KMS-11 (cell line): Measurements from ENCODE around the gene KRTAP5-3.
"Not testable (repeated sequence)": the region's sequence is repeated elsewhere in the genome, so short reads cannot be mapped to it uniquely, and the experiment has no call there.

ENCODE experiments used
- H2AFZ ChIP-seq: fragments of 200-600 bp; sonication (generic); 2 replicates; pipeline ENCODE4 v1.6.1; 2016; ENCODE audit warnings: antibody characterized with exemption, mixed run types, low read depth
- H3K27ac ChIP-seq: fragments of 200-600 bp; sonication (generic); 2 replicates; pipeline ENCODE4 v1.6.1; 2016; ENCODE audit warnings: mild to moderate bottlenecking, mixed run types
- H3K27me3 ChIP-seq: fragments of 200-600 bp; sonication (generic); 2 replicates; pipeline ENCODE4 v1.6.1; 2017; ENCODE audit warnings: mild to moderate bottlenecking, low read depth, mixed run types, moderate library complexity; ENCODE audit not compliant: insufficient read depth
- H3K36me3 ChIP-seq: fragments of 200-600 bp; sonication (generic); 2 replicates; pipeline ENCODE4 v1.6.1; 2017; ENCODE audit warnings: mild to moderate bottlenecking, mixed run types; ENCODE audit not compliant: insufficient read depth
- H3K4me1 ChIP-seq: fragments of 200-600 bp; sonication (generic); 2 replicates; pipeline ENCODE4 v1.6.1; 2016; ENCODE audit warnings: mild to moderate bottlenecking, low read depth, mixed run types; ENCODE audit not compliant: poor library complexity, severe bottlenecking
- H3K4me2 ChIP-seq: fragments of 200-600 bp; sonication (generic); 2 replicates; pipeline ENCODE4 v1.7.0; 2016; ENCODE audit warnings: mild to moderate bottlenecking, mixed run types
- H3K4me3 ChIP-seq: fragments of 200-600 bp; sonication (generic); IDR thresholded peaks from 2 replicates; pipeline ENCODE4 v1.6.1; 2017; ENCODE audit warnings: low read depth, low read length, mixed read lengths; ENCODE audit not compliant: insufficient read depth
- H3K79me2 ChIP-seq: fragments of 200-600 bp; sonication (generic); 2 replicates; pipeline ENCODE4 v1.6.1; 2016; ENCODE audit warnings: low read depth, mixed run types; ENCODE audit not compliant: insufficient read depth
- H3K9ac ChIP-seq: fragments of 200-600 bp; sonication (generic); 2 replicates; pipeline ENCODE4 v1.6.1; 2016; ENCODE audit warnings: mild to moderate bottlenecking, mixed run types
- H4K20me1 ChIP-seq: fragments of 200-600 bp; sonication (generic); 2 replicates; pipeline ENCODE4 v1.6.1; 2016; ENCODE audit warnings: mild to moderate bottlenecking, mixed run types; ENCODE audit not compliant: insufficient read depth
- CTCF ChIP-seq: fragments of 200-600 bp; sonication (generic); conservative IDR thresholded peaks from 2 replicates; pipeline ENCODE4 v1.6.1; 2017; ENCODE audit warnings: low read depth, mild to moderate bottlenecking, antibody characterized with exemption, low read length, moderate library complexity, mixed read lengths

Gene KRTAP5-3

GRCh38 chr11:1589996-1590395 is 18.3 kb downstream of the KRTAP5-3 start:
- no peak overlapping the region for H2AFZ ChIP-seq
- H3K27me3 ChIP-seq = peaks cover 80% of the 10 kb centered on the region
- H3K79me2 ChIP-seq = no peaks in the 10 kb centered on the region
- no peaks in the 10 kb centered on the region for H3K4me1 ChIP-seq
- no peak overlapping the region for H3K9ac ChIP-seq
- H3K27ac ChIP-seq = no peak overlapping the region
- H3K36me3 ChIP-seq = no peaks in the 10 kb centered on the region
- no peak overlapping the region for H3K4me2 ChIP-seq
- no peak overlapping the region for H3K4me3 ChIP-seq
- no peak for TF ChIP-seq CTCF
- H4K20me1 ChIP-seq = no peaks in the 10 kb centered on the region

GRCh38 chr11:1589191-1589963 is 18.9 kb downstream of the KRTAP5-3 start:
- H3K36me3 ChIP-seq, H3K4me3 ChIP-seq, H3K4me2 ChIP-seq, H3K79me2 ChIP-seq, H2AFZ ChIP-seq, H4K20me1 ChIP-seq, H3K27ac ChIP-seq, H3K4me1 ChIP-seq, H3K9ac ChIP-seq: not testable (repeated sequence)
- peaks cover 74% of the 10 kb centered on the region for H3K27me3 ChIP-seq

- Histone ChIP-seq H3K4me2 (no peak overlapping the region), H3K4me1 (no peaks in the 10 kb centered on the region), H3K79me2 (no peaks in the 10 kb centered on the region), H3K27ac (no peak overlapping the region), H3K4me3 (no peak overlapping the region), H2AFZ (no peak overlapping the region), H4K20me1 (no peaks in the 10 kb centered on the region), H3K36me3 (no peaks in the 10 kb centered on the region), H3K27me3 (peaks cover 74% of the 10 kb centered on the region), H3K9ac (no peak overlapping the region)
- TF ChIP-seq CTCF = no peak
Observed at GRCh38 chr11:1586699-1587098, 21.6 kb downstream of the KRTAP5-3 start.

GRCh38 chr11:1584661-1585370 is 23.4 kb downstream of the KRTAP5-3 start, which contains the start of gene KRTAP5-1:
KRTAP5-1 (minus strand) TSS chr11:1585283; CDS start chr11:1585249, 34 bp downstream.
- H3K9ac ChIP-seq, H3K4me2 ChIP-seq, H3K4me3 ChIP-seq, H3K79me2 ChIP-seq, H3K27ac ChIP-seq, H2AFZ ChIP-seq, H3K36me3 ChIP-seq, H4K20me1 ChIP-seq, H3K4me1 ChIP-seq: not testable (repeated sequence)
- peaks cover 71% of the 10 kb centered on the region for H3K27me3 ChIP-seq

GRCh38 chr11:1582909-1583308 is 25.4 kb downstream of the KRTAP5-3 start:
- not testable (repeated sequence) for H3K4me3 ChIP-seq, H4K20me1 ChIP-seq, H3K4me1 ChIP-seq, H3K4me2 ChIP-seq, H3K79me2 ChIP-seq, H3K9ac ChIP-seq, H2AFZ ChIP-seq, H3K27ac ChIP-seq, H3K36me3 ChIP-seq
- peaks cover 72% of the 10 kb centered on the region for H3K27me3 ChIP-seq
